ENCODE measurements around the gene COL8A2.

Gene COL8A2

GRCh38 chr1:36135330-36135667, 10.3 kb upstream of the COL8A2 start:
- DNase-seq: no peak

GRCh38 chr1:36134505-36135329, 9.7 kb upstream of the COL8A2 start:
- peak; percentile 40 for DNase-seq

- DNase-seq: no peak
These were observed 9.0 kb upstream of the COL8A2 start for GRCh38 chr1:36134031-36134430.

- no peak for DNase-seq
These were observed 8.5 kb upstream of the COL8A2 start for GRCh38 chr1:36133484-36133883.

- DNase-seq: no peak
These were observed 7.0 kb upstream of the COL8A2 start for GRCh38 chr1:36132029-36132428.

GRCh38 chr1:36128905-36129206, 3.8 kb upstream of the COL8A2 start:
- no peak for DNase-seq

GRCh38 chr1:36128126-36128904, 3.3 kb upstream of the COL8A2 start:
- no peak for DNase-seq

GRCh38 chr1:36126797-36127500, 1.9 kb upstream of the COL8A2 start:
- DNase-seq: no peak

- DNase-seq: no peak
These were observed 1.1 kb upstream of the COL8A2 start for GRCh38 chr1:36126005-36126716.

GRCh38 chr1:36124404-36125128, 456 bp downstream of the COL8A2 start:
- DNase-seq: no peak

GRCh38 chr1:36123356-36123755, 1.7 kb downstream of the COL8A2 start:
- peak; percentile 35 for DNase-seq

GRCh38 chr1:36122062-36123030, 2.7 kb downstream of the COL8A2 start:
- DNase-seq: no peak

- DNase-seq: no peak
These were observed 5.6 kb downstream of the COL8A2 start for GRCh38 chr1:36119456-36119855.

GRCh38 chr1:36118447-36119204, 6.4 kb downstream of the COL8A2 start:
- DNase-seq: no peak

- no peak for DNase-seq
These were observed 8.1 kb downstream of the COL8A2 start for GRCh38 chr1:36116901-36117300.

- no peak for DNase-seq
These were observed 9.1 kb downstream of the COL8A2 start for GRCh38 chr1:36115931-36116330.

GRCh38 chr1:36115200-36115669, 9.8 kb downstream of the COL8A2 start:
- DNase-seq: no peak

- DNase-seq: no peak
These were observed 10.7 kb downstream of the COL8A2 start for GRCh38 chr1:36114371-36114770.

GRCh38 chr1:36112823-36113222, 12.2 kb downstream of the COL8A2 start:
- no peak for DNase-seq

GRCh38 chr1:36111151-36111550, 13.9 kb downstream of the COL8A2 start:
- no peak for DNase-seq
